Measurements from ENCODE around the gene MGAT4C. TPM values are rescaled to one million over a fixed set of nuclear protein-coding genes. Genes with fewer than 3 reads are reported as not detected.

Gene MGAT4C
- total RNA-seq, 1 experiment from 2014 or later, result not detected

GRCh38 chr12:85927166-85927565 lies 329.0 kb downstream of the MGAT4C start:
- Histone ChIP-seq H3K4me3 (ENCODE audit: low read length) (no peak overlapping the region), H3F3A (ENCODE audit: low read length, unreplicated experiment) (no peaks in the 10 kb centered on the region), H3K4me1 (ENCODE audit: insufficient read depth, low read length) (no peaks in the 10 kb centered on the region), H3K4me2 (ENCODE audit: low read length) (no peak overlapping the region), H3K27me3 (ENCODE audit: low read length) (no peaks in the 10 kb centered on the region), H3K9me2 (replicated peaks; ENCODE audit: low read length) (no peaks in the 10 kb centered on the region), H4K20me1 (ENCODE audit: low read length) (no peaks in the 10 kb centered on the region), H2AFZ (ENCODE audit: low read length) (no peak overlapping the region), H3K27ac (ENCODE audit: low read length) (no peak overlapping the region), H3K79me2 (ENCODE audit: low read length) (no peaks in the 10 kb centered on the region), H3K36me3 (ENCODE audit: low read depth, low read length) (no peaks in the 10 kb centered on the region), H3K9me3 (ENCODE audit: low read length) (no peaks in the 10 kb centered on the region), H3K9ac (ENCODE audit: low read length) (no peak overlapping the region)
- ChIA-PET CTCF (no interaction called here), POLR2A (ENCODE audit: unreplicated experiment) (no interaction called here)
- no peak for ATAC-seq
- intact Hi-C loops (cut with micrococcal nuclease), result no loop called here
- no TSS peak for BruUV-seq (replicated peaks)
- no peak for TF ChIP-seq EZH2phosphoT487 (IDR thresholded peaks at IDR 0.05; ENCODE audit: borderline replicate concordance, low read length)
- no peak for DNase-seq

- no peaks in the 10 kb centered on the region for H3K36me3 ChIP-seq (ENCODE audit: low read depth, low read length)
- no peaks in the 10 kb centered on the region for H3K79me2 ChIP-seq (ENCODE audit: low read length)
- H3K9me2 ChIP-seq (replicated peaks; ENCODE audit: low read length), result no peaks in the 10 kb centered on the region
- ChIA-PET CTCF (no interaction called here), POLR2A (ENCODE audit: unreplicated experiment) (no interaction called here)
- H3K27me3 ChIP-seq (ENCODE audit: low read length), result no peaks in the 10 kb centered on the region
- H3K9me3 ChIP-seq (ENCODE audit: low read length), result no peaks in the 10 kb centered on the region
- no peak overlapping the region for H3K4me2 ChIP-seq (ENCODE audit: low read length)
- intact Hi-C loops (cut with micrococcal nuclease), result loop anchor here (1.0 kb wide), 1 partner anchor 27 kb away; no protein-coding TSS in a partner anchor
- no TSS peak for BruUV-seq (replicated peaks)
- no peak for ATAC-seq
- H3K9ac ChIP-seq (ENCODE audit: low read length), result no peak overlapping the region
- H3K4me1 ChIP-seq (ENCODE audit: insufficient read depth, low read length), result no peaks in the 10 kb centered on the region
- no peak overlapping the region for H3K4me3 ChIP-seq (ENCODE audit: low read length)
- no peak for TF ChIP-seq EZH2phosphoT487 (IDR thresholded peaks at IDR 0.05; ENCODE audit: borderline replicate concordance, low read length)
- peak; percentile 78 for TF ChIP-seq CTCF (conservative IDR thresholded peaks at IDR 0.05; ENCODE audit: low read depth, low read length)
- no peak overlapping the region for H2AFZ ChIP-seq (ENCODE audit: low read length)
- peak; percentile 60 for DNase-seq
- no peaks in the 10 kb centered on the region for H3F3A ChIP-seq (ENCODE audit: low read length, unreplicated experiment)
- no peaks in the 10 kb centered on the region for H4K20me1 ChIP-seq (ENCODE audit: low read length)
- no peak overlapping the region for H3K27ac ChIP-seq (ENCODE audit: low read length)
Measured at GRCh38 chr12:85923767-85924331, 332.3 kb downstream of the MGAT4C start.

- H3K4me2 ChIP-seq (ENCODE audit: low read length), result peak overlapping the region; percentile 30; the same call in 1 of the 2 replicates
- ATAC-seq (peak; percentile 55; the same call in 1 of the 2 replicates), DNase-seq (peak; percentile 78)
- H3K27ac ChIP-seq (ENCODE audit: low read length), result no peak overlapping the region
- no peak overlapping the region for H3K4me3 ChIP-seq (ENCODE audit: low read length)
- no peaks in the 10 kb centered on the region for H3F3A ChIP-seq (ENCODE audit: low read length, unreplicated experiment)
- no peaks in the 10 kb centered on the region for H3K27me3 ChIP-seq (ENCODE audit: low read length)
- H3K4me1 ChIP-seq (ENCODE audit: insufficient read depth, low read length), result no peaks in the 10 kb centered on the region
- no peaks in the 10 kb centered on the region for H3K36me3 ChIP-seq (ENCODE audit: low read depth, low read length)
- CTCF ChIA-PET, result interaction anchor here (0.5 to 1.0 kb wide), 4 partner anchors 11 to 452 kb away, joined by 3 to 4 read pairs (median 4); no protein-coding TSS in a partner anchor
- H2AFZ ChIP-seq (ENCODE audit: low read length), result 0 out of 2 replicates have a peak overlapping the region, but pooled peaks have one; percentile 52
- no peaks in the 10 kb centered on the region for H3K9me3 ChIP-seq (ENCODE audit: low read length)
- no peaks in the 10 kb centered on the region for H3K79me2 ChIP-seq (ENCODE audit: low read length)
- intact Hi-C loops (cut with micrococcal nuclease), result loop anchor here (1.0 to 2.0 kb wide), 3 partner anchors 452 to 844 kb away; no protein-coding TSS in a partner anchor
- no peak overlapping the region for H3K9ac ChIP-seq (ENCODE audit: low read length)
- no TSS peak for BruUV-seq (replicated peaks)
- no peaks in the 10 kb centered on the region for H3K9me2 ChIP-seq (replicated peaks; ENCODE audit: low read length)
- no peaks in the 10 kb centered on the region for H4K20me1 ChIP-seq (ENCODE audit: low read length)
- TF ChIP-seq EZH2 (IDR thresholded peaks at IDR 0.05; ENCODE audit: low read length, unreplicated experiment), result no peak
- TF ChIP-seq EZH2phosphoT487 (IDR thresholded peaks at IDR 0.05; ENCODE audit: borderline replicate concordance, low read length), result no peak
- TF ChIP-seq CTCF (conservative IDR thresholded peaks at IDR 0.05; ENCODE audit: low read depth, low read length), result peak; percentile 75
- POLR2A ChIA-PET (ENCODE audit: unreplicated experiment), result no interaction called here
Measured at GRCh38 chr12:85920324-85920947, 335.8 kb downstream of the MGAT4C start.

Data from PC-3 (cell line).